Measurements from ENCODE around the gene HEATR5B.

- TF ChIP-seq GATA2 (IDR thresholded peaks at IDR 0.05; ENCODE audit: low read depth, low read length) = no peak
- no peak for TF ChIP-seq GATA3 (IDR thresholded peaks at IDR 0.05; ENCODE audit: low read depth, low read length)
These were observed 133.1 kb downstream of the HEATR5B start for GRCh38 chr2:36951027-36951518.
